GM10266 (cell line): Measurements from ENCODE around the gene TMEM232.

Source experiments
- DNase-seq: peaks from one replicate; pipeline ENCODE4 v3.0.0; 2012; ENCODE audit errors: extremely low spot score
- CTCF ChIP-seq: IDR thresholded peaks from 2 replicates; pipeline ENCODE4 v1.5.1; 2012; ENCODE audit warnings: mild to moderate bottlenecking, low read depth; ENCODE audit not compliant: control insufficient read depth, insufficient read depth; ENCODE audit errors: missing control alignments

TMEM232 gene

GRCh38 chr5:110753600-110753999 lies 27.1 kb upstream of the TMEM232 start:
- TF ChIP-seq CTCF, result no peak

GRCh38 chr5:110752953-110753352 lies 26.5 kb upstream of the TMEM232 start:
- no peak for TF ChIP-seq CTCF
- no peak for DNase-seq

More at GRCh38 chr5:110753600-110753999, 27.1 kb upstream of the TMEM232 start:
- DNase-seq, result no peak

GRCh38 chr5:110751902-110752762 lies 25.7 kb upstream of the TMEM232 start:
- no peak for TF ChIP-seq CTCF
- DNase-seq, result peak; percentile 64

GRCh38 chr5:110738812-110739651 lies 12.6 kb upstream of the TMEM232 start, which contains the start of gene SLC25A46:
Gene SLC25A46 (plus strand): TSS chr5:110739007. CDS start chr5:110739120, 113 bp downstream.
- DNase-seq, result peak; percentile 80
- TF ChIP-seq CTCF, result no peak

- no peak for TF ChIP-seq CTCF
- DNase-seq, result peak; percentile 63
Measured at GRCh38 chr5:110738503-110738811, 12.0 kb upstream of the TMEM232 start.

GRCh38 chr5:110736753-110737152 lies 10.3 kb upstream of the TMEM232 start:
- DNase-seq, result no peak
- TF ChIP-seq CTCF, result no peak

GRCh38 chr5:110735556-110735955 lies 9.1 kb upstream of the TMEM232 start:
- DNase-seq, result no peak
- TF ChIP-seq CTCF, result no peak
